ENCODE results near the gene NR2F2.

- TF ChIP-seq CTCF (IDR thresholded peaks at IDR 0.05), result no peak
- no peak for TF ChIP-seq POLR2A (IDR thresholded peaks at IDR 0.05)
These were observed 16.0 kb downstream of the NR2F2 start for GRCh38 chr15:96346409-96346970.

Data from lower leg skin (tissue), 3 donors.